GM13977 (cell line): Measurements from ENCODE around the gene PHACTR1.

Experiments used
- DNase-seq: peaks from one replicate; pipeline ENCODE4 v3.0.0; 2012; ENCODE audit warnings: low spot score
- CTCF ChIP-seq: IDR thresholded peaks from 2 replicates; pipeline ENCODE4 v1.5.1; 2012; ENCODE audit warnings: mild to moderate bottlenecking, control low read depth; ENCODE audit not compliant: insufficient read depth; ENCODE audit errors: extremely low read depth, missing control alignments
- in situ Hi-C: fragments of 300-500 bp; cut with MboI; formaldehyde crosslinking; loops from one replicate; pipeline ENCODE4 v1.12.0; 2022; ENCODE audit warnings: low sequenced_read_pairs, low pct_unique_long_range_greater_than_20kb, mixed read lengths, inconsistent platforms; ENCODE audit not compliant: unreplicated experiment

The PHACTR1 gene

GRCh38 chr6:12785921-12786320, 69.4 kb downstream of the PHACTR1 start:
- in situ Hi-C loops, result no loop called here
- TF ChIP-seq CTCF, result no peak
- no peak for DNase-seq

GRCh38 chr6:12791371-12791770, 74.8 kb downstream of the PHACTR1 start:
- no peak for TF ChIP-seq CTCF
- in situ Hi-C loops, result no loop called here
- no peak for DNase-seq

- TF ChIP-seq CTCF, result no peak
- DNase-seq, result no peak
- in situ Hi-C loops, result no loop called here
These were observed 81.8 kb downstream of the PHACTR1 start for GRCh38 chr6:12798326-12798725.

- no peak for TF ChIP-seq CTCF
- DNase-seq, result no peak
- in situ Hi-C loops, result no loop called here
These were observed 83.6 kb downstream of the PHACTR1 start for GRCh38 chr6:12800120-12800519.

- in situ Hi-C loops, result no loop called here
- no peak for DNase-seq
- TF ChIP-seq CTCF, result no peak
These were observed 84.6 kb downstream of the PHACTR1 start for GRCh38 chr6:12801141-12801540.

GRCh38 chr6:12802440-12802839, 85.9 kb downstream of the PHACTR1 start:
- in situ Hi-C loops, result no loop called here
- no peak for DNase-seq
- TF ChIP-seq CTCF, result no peak

- no peak for TF ChIP-seq CTCF
- in situ Hi-C loops, result no loop called here
- DNase-seq, result no peak
These were observed 86.9 kb downstream of the PHACTR1 start for GRCh38 chr6:12803486-12803885.
